T follicular helper cell (primary cell): Measurements from ENCODE around the gene ILF2.
"Not testable (repeated sequence)": the region's sequence is repeated elsewhere in the genome, so short reads cannot be mapped to it uniquely, and the experiment has no call there.

ENCODE experiments used
- DNase-seq: peaks from one replicate; pipeline ENCODE4 v3.0.0-alpha.2; 2020; ENCODE audit warnings: low read depth
- total RNA-seq, 2 experiments: gene quantifications; one replicate each; lab custom pipeline; 2026; lab: John Stamatoyannopoulos, UW

The ILF2 gene
- 165 to 639 reads per million in 2 experiments for total RNA-seq

- DNase-seq, result peak; percentile 97
Measured at GRCh38 chr1:153670859-153671627, at the start of gene ILF2. TSS of gene ILF2 (minus strand) at chr1:153670993. CDS start at chr1:153670922, 71 bp downstream.

GRCh38 chr1:153717330-153717729, 46.5 kb upstream of the ILF2 start:
- no peak for DNase-seq

- not testable (repeated sequence) for DNase-seq
Measured at GRCh38 chr1:153716211-153716610, 45.4 kb upstream of the ILF2 start.

GRCh38 chr1:153711026-153711425, 40.2 kb upstream of the ILF2 start:
- DNase-seq, result no peak

DNA sequence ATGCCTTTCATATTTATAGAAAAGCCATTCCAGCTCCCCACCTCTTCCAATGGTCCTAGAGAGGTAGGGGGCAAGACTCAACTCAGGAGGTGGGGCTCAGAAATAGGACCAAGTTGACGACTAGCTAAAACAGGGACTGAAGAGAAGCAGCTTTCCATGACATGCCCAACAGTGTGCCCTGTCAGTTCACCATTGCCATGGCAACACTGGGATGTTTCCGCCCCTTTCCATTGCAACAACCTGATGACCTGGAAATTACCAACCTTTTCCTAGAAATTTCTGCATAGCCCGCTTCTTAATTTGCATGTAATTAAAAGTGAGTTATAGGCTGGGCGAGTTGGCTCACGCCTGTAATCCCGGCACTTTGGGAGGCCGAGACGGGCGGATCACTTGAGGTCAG, 34.7 kb upstream of the ILF2 start:
- no peak for DNase-seq

- DNase-seq, result no peak
Measured at GRCh38 chr1:153699768-153700167, 29.0 kb upstream of the ILF2 start.

DNA sequence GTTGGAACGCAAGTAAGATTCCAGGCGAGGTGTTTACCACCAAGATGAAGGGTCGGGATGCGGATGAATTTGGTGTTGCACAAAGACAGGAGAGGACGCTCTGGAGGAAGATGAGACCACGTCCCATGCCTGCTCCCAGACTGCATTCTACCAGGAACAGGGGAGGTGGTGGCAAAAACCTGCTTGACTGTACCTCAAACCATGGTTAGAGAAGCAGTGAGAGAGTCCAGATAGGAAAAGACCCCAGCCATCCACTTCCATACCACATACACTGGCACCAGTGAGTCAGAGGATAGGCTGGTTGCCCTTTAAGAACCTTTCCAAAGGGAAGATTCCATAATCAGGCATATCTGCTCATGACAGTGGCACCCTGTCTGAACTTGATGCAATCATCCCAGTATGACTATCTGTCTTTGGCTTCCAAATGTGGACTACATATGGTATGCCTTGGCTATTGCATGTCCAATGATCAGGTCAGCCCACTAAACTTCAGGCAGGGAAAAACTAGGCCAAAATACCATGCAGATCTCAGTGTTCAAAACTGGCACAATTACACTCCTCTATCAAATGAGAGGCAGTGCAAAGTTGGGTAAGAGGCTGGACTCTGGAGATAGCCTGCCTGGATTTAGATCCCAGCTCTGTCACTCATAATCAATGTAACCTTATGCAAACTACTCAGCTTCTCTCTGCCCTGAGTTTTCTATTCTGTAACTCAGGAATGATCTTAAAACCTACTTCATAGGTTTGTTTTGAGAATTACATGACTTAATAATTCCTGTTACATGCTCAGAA, 28.3 kb upstream of the ILF2 start:
- DNase-seq, result no peak

DNA sequence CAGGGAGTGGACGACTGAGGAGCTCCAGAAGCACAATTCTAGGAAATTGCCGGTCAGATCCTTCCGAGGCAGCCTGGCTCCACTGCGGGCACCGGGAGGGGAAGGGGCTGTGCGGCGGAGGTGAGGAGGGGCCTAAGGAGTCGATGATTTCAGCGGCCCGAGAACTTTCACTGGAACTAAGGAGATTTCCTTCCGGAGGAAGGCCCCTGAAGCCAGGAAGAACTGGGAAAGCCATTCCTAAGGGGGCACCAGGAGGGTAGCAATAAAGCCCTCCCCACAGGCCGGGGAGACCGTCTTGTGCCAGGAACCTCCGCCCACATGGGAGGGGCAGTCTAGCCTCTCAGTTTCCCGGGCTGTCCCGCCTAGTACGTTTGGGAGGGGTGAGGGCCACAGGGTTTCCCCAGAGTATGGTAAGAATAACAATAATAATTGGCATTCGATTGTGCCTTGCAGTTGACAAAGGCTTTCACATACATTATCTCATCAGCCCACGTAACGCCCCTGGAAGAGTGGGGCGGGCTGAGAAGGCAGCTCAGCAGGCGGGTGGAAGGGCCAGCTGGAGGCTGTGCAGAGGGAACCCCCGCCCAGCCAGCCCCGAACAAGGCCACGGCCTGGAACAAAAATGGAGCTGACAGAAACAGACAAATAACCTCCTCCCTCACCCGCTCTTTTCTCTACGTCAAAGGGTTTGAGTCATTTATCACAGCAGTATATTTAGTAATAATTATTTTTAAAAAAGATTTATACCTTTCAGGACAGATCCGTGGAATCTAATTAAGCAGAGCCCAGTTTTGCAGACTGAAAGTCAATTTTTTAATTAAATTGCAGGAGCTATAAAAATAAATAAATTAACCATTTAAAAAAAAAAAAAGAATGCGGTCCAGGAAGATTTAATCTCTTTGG, 27.5 kb upstream of the ILF2 start:
- no peak for DNase-seq

- no peak for DNase-seq
Measured at GRCh38 chr1:153697191-153698019, 26.6 kb upstream of the ILF2 start.

GRCh38 chr1:153696741-153697140, 25.9 kb upstream of the ILF2 start:
- no peak for DNase-seq

DNA sequence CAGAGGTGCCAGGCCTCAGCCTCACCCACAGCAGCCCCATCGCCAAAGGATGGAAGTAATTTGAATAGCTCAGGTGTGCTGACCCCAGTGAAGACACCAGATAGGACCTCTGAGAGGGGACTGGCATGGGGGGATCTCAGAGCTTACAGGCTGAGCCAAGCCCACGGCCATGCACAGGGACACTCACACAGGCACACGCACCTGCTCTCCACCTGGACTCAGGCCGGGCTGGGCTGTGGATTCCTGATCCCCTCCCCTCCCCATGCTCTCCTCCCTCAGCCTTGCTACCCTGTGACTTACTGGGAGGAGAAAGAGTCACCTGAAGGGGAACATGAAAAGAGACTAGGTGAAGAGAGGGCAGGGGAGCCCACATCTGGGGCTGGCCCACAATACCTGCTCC, 22.7 kb upstream of the ILF2 start:
- DNase-seq, result no peak

DNA sequence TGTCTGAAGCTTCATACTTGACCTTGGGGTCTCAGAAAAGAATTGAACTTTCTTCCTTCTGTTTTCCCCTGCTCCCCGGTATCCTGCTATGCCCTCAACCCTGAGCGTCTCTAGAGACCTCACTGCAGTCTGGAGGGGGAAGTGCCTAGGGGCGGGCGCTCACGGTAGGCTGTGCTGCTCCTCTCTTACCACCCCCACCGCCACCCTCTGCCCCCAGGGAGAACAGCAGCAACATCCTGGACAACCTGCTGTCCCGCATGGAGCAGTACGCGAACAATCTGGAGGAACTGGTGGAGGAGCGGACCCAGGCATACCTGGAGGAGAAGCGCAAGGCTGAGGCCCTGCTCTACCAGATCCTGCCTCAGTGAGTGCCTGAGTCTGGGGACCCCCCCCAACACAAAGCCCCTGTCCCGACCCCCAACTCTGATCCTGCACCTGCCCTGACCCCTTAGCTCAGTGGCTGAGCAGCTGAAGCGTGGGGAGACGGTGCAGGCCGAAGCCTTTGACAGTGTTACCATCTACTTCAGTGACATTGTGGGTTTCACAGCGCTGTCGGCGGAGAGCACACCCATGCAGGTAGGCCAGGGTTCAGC, 18.0 kb upstream of the ILF2 start:
- no peak for DNase-seq

DNA sequence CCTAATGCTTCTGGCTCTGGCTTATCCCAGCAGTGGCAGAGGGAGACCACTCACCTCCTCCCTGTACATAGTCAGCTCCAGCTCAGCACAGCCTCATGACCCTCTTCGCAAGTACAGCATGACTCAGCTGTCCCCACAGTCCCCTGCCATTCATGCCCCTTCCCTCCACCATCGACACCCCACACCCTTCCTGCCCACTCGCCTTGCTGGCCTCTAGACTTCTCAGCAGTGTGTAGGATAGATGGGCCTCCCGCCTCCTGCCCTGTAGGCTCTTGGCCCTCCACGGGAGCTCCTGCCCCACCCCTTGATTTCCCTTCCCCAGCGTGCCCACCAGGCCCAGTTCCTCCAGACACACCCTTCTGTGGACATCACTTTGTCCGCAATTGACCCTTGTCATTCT, 17.5 kb upstream of the ILF2 start:
- no peak for DNase-seq

DNA sequence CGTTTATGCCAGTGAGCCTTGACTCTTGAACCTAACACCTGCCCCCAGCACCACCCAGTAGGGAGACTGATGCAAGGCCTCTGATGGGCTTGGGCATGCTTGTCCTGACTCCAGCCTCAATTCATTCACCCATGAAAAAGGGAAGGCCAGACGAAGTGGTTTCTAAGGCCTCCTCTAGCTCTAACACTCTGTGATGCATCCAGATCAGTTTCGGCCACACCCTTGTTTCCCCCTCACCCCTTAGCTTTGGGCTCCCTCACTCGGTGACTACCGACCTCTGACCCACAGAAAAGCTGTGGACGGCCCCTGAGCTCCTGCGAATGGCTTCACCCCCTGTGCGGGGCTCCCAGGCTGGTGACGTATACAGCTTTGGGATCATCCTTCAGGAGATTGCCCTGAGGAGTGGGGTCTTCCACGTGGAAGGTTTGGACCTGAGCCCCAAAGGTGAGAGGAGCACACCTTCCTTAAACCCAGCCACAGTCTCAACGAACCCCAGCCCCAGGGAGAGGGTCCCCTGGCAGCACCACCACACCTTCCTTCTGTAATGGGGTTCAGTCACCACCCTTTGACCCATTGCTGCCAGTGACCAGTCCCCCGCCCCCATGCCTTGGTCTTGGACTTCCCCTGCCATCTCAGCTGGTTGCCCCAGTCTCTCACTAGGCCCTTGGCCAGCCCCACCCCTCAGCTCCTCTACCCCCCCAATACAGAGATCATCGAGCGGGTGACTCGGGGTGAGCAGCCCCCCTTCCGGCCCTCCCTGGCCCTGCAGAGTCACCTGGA, 16.7 kb upstream of the ILF2 start:
- no peak for DNase-seq

GRCh38 chr1:153685544-153686340, 14.9 kb upstream of the ILF2 start:
- no peak for DNase-seq

GRCh38 chr1:153684892-153685291, 14.1 kb upstream of the ILF2 start:
- DNase-seq, result no peak

GRCh38 chr1:153683854-153684253, 13.1 kb upstream of the ILF2 start:
- DNase-seq, result no peak

- DNase-seq, result no peak
Measured at GRCh38 chr1:153682730-153683129, 11.9 kb upstream of the ILF2 start.

- DNase-seq, result no peak
Measured at GRCh38 chr1:153680120-153680403, 9.3 kb upstream of the ILF2 start.
